Neural progenitor cell (in vitro differentiated cells): ENCODE measurements around the gene PLIN5. TPM values are rescaled to one million over a fixed set of nuclear protein-coding genes. Genes with fewer than 3 reads are reported as not detected.

Experiments used
- DNase-seq: peaks from one replicate; pipeline ENCODE4 v3.0.0-alpha.2; 2016; ENCODE audit warnings: low spot score
- H2AFZ ChIP-seq: fragments of 200-600 bp; sonication (generic); replicated peaks from 2 replicates; pipeline ENCODE4 v1.6.1; 2016; ENCODE audit warnings: antibody characterized with exemption
- H3F3A ChIP-seq: fragments of 200-600 bp; sonication (generic); 2 replicates; pipeline ENCODE4 v1.6.1; 2016; ENCODE audit warnings: antibody characterized with exemption, low read depth
- H3K27ac ChIP-seq: fragments of 200-600 bp; sonication (generic); 2 replicates; pipeline ENCODE4 v1.5.1; 2016; ENCODE audit warnings: mild to moderate bottlenecking
- H3K27me3 ChIP-seq: fragments of 200-600 bp; sonication (generic); 2 replicates; pipeline ENCODE4 v1.6.1; 2016; ENCODE audit warnings: mild to moderate bottlenecking, moderate library complexity
- H3K36me3 ChIP-seq: fragments of 200-600 bp; sonication (generic); 2 replicates; pipeline ENCODE4 v1.5.1; 2016
- H3K4me1 ChIP-seq: fragments of 200-600 bp; sonication (generic); 2 replicates; pipeline ENCODE4 v1.6.1; 2016; ENCODE audit warnings: mixed run types
- H3K4me2 ChIP-seq: fragments of 200-600 bp; sonication (generic); 2 replicates; pipeline ENCODE4 v1.6.1; 2016
- H3K4me3 ChIP-seq: fragments of 200-600 bp; sonication (generic); 2 replicates; pipeline ENCODE4 v1.5.1; 2016
- H3K79me2 ChIP-seq: fragments of 200-600 bp; sonication (generic); 2 replicates; pipeline ENCODE4 v1.6.1; 2016; ENCODE audit warnings: low read depth
- H3K9ac ChIP-seq: fragments of 200-600 bp; sonication (generic); 2 replicates; pipeline ENCODE4 v1.6.1; 2016
- H3K9me3 ChIP-seq: fragments of 200-600 bp; sonication (generic); 2 replicates; pipeline ENCODE4 v1.5.1; 2016; ENCODE audit warnings: low read depth
- H4K20me1 ChIP-seq: fragments of 200-600 bp; sonication (generic); 2 replicates; pipeline ENCODE4 v1.6.1; 2016; ENCODE audit warnings: low read depth
- H3K27ac Mint-ChIP-seq: 3 replicates; pipeline ENCODE4 v1.8.0; 2021; ENCODE audit warnings: mixed read lengths
- H3K27me3 Mint-ChIP-seq: 2 replicates; pipeline ENCODE4 v1.8.0; 2022; ENCODE audit warnings: low read depth, mild to moderate bottlenecking, inconsistent platforms, moderate library complexity, mixed read lengths; ENCODE audit not compliant: insufficient read depth
- H3K36me3 Mint-ChIP-seq: 3 replicates; pipeline ENCODE4 v1.8.0; 2021; ENCODE audit warnings: mixed read lengths
- H3K4me1 Mint-ChIP-seq: 3 replicates; pipeline ENCODE4 v1.8.0; 2021; ENCODE audit warnings: mixed read lengths
- H3K4me3 Mint-ChIP-seq: 3 replicates; pipeline ENCODE4 v1.8.0; 2021; ENCODE audit warnings: mild to moderate bottlenecking, moderate library complexity, mixed read lengths
- H3K9me3 Mint-ChIP-seq: 3 replicates; pipeline ENCODE4 v1.8.0; 2020; ENCODE audit warnings: mixed read lengths
- EZH2 ChIP-seq: fragments of 200-600 bp; sonication (generic); IDR thresholded peaks from 2 replicates; pipeline ENCODE4 v1.6.1; 2017; ENCODE audit warnings: antibody characterized with exemption, mild to moderate bottlenecking, moderate library complexity
- EZH2phosphoT487 ChIP-seq: fragments of 200-600 bp; sonication (generic); IDR thresholded peaks from 2 replicates; pipeline ENCODE4 v1.6.1; 2017; ENCODE audit warnings: antibody characterized with exemption
- total RNA-seq: library from RNA; depleted of rRNA; stranded (reverse); fragments of >200 nt; gene quantifications from 2 replicates; pipeline ENCODE4 v1.2.3, GENCODE V29; 2015; ENCODE audit warnings: low replicate concordance
- TF ChIP-seq, protein P1 (sequence below): fragments of 200-600 bp; sonication (generic); IDR thresholded peaks from 2 replicates; pipeline ENCODE4 v1.5.1; 2017; ENCODE audit warnings: antibody characterized with exemption, mild to moderate bottlenecking

The PLIN5 gene
- total RNA-seq, 1 donor from 2014 or later = 1.2 TPM

DNA sequence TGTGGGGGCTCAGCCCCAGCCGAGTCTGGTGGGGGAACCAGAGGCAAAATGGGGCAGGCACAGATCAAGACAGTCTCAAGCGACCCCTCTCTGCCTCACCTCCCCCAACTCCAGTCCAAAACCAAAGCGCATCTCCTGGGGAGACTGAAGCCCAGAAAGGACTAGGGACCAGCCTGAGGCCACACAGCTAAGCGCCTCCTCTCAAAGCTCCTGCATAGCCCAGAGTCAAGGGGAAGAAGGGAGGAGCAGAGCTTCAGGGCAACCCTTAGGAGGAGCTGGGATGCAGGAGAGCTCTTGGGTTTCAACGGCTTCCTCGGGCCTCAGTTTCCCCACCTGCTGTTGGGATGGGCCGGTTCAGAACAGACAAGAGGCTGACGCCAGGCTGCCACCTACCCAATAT lies 44.4 kb upstream of the PLIN5 start:
- no peak overlapping the region for H3K27ac Mint-ChIP-seq
- no peak for DNase-seq
- H3K4me2 ChIP-seq = no peak overlapping the region
- peaks cover 18% of the 10 kb centered on the region for H3K4me1 ChIP-seq
- H3K9me3 ChIP-seq = no peaks in the 10 kb centered on the region
- H3K27me3 Mint-ChIP-seq = peaks cover 21% of the 10 kb centered on the region
- H3K79me2 ChIP-seq = peaks cover 47% of the 10 kb centered on the region
- H3K9ac ChIP-seq = no peak overlapping the region
- H3K27ac ChIP-seq = no peak overlapping the region
- H2AFZ ChIP-seq = no peak overlapping the region
- TF ChIP-seq EZH2 (no peak), EZH2phosphoT487 (no peak)
- TF ChIP-seq, protein P1, sequence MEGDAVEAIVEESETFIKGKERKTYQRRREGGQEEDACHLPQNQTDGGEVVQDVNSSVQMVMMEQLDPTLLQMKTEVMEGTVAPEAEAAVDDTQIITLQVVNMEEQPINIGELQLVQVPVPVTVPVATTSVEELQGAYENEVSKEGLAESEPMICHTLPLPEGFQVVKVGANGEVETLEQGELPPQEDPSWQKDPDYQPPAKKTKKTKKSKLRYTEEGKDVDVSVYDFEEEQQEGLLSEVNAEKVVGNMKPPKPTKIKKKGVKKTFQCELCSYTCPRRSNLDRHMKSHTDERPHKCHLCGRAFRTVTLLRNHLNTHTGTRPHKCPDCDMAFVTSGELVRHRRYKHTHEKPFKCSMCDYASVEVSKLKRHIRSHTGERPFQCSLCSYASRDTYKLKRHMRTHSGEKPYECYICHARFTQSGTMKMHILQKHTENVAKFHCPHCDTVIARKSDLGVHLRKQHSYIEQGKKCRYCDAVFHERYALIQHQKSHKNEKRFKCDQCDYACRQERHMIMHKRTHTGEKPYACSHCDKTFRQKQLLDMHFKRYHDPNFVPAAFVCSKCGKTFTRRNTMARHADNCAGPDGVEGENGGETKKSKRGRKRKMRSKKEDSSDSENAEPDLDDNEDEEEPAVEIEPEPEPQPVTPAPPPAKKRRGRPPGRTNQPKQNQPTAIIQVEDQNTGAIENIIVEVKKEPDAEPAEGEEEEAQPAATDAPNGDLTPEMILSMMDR = no peak
- H3K4me3 ChIP-seq = no peak overlapping the region
- peak overlapping the region; percentile 87 for H3K4me3 Mint-ChIP-seq
- peaks cover 59% of the 10 kb centered on the region for H4K20me1 ChIP-seq
- H3K36me3 Mint-ChIP-seq = no peaks in the 10 kb centered on the region
- peaks cover 60% of the 10 kb centered on the region for H3F3A ChIP-seq
- H3K4me1 Mint-ChIP-seq = peaks cover 36% of the 10 kb centered on the region
- H3K36me3 ChIP-seq = no peaks in the 10 kb centered on the region
- H3K27me3 ChIP-seq = peaks cover 8% of the 10 kb centered on the region
- no peaks in the 10 kb centered on the region for H3K9me3 Mint-ChIP-seq

DNA sequence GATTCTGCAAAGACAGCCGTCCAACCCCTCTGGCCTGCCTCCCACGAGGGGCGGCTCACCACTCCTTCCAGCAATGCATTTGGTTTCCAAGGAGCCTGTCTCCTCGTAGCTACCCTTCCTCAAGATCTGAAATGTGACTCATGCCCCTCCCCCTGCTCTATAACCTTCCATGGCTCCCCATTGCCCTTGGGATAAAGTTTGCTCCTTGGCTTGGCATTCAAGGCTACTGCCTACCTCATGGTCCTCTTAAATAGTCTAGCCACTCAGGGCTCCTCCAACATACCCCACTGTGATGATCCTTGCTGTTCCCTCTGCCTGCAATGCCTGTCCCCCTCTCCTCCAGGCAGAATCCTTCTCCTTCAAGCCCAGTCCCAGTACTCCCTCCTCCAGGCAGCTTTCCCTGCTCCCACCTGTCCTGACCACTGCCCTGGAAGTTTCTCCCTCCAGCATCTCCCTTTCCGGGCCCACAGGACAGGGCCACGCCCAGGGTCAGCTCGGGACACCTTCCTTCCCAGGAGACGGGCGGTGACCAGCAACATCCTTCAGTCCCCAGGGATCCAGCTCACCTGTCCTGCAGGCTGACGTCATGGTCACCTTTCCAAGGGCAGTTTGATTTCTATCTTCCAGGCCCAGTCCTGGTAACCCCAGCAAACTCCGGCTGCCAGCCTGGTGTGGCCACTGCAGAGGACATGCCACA lies 43.7 kb upstream of the PLIN5 start:
- Histone ChIP-seq H3F3A (peaks cover 54% of the 10 kb centered on the region), H3K4me2 (no peak overlapping the region), H3K9me3 (no peaks in the 10 kb centered on the region), H3K4me3 (no peak overlapping the region), H3K36me3 (no peaks in the 10 kb centered on the region), H4K20me1 (peaks cover 66% of the 10 kb centered on the region), H3K27ac (no peak overlapping the region), H3K4me1 (peaks cover 15% of the 10 kb centered on the region), H3K27me3 (peaks cover 8% of the 10 kb centered on the region), H2AFZ (no peak overlapping the region), H3K9ac (no peak overlapping the region), H3K79me2 (peaks cover 54% of the 10 kb centered on the region)
- TF ChIP-seq, protein P1 = no peak
- TF ChIP-seq EZH2 (no peak), EZH2phosphoT487 (no peak)
- Mint-ChIP-seq H3K36me3 (no peaks in the 10 kb centered on the region), H3K4me3 (peak overlapping the region; percentile 87), H3K27ac (no peak overlapping the region), H3K4me1 (peaks cover 36% of the 10 kb centered on the region), H3K27me3 (peaks cover 21% of the 10 kb centered on the region), H3K9me3 (no peaks in the 10 kb centered on the region)
- DNase-seq = no peak

DNA sequence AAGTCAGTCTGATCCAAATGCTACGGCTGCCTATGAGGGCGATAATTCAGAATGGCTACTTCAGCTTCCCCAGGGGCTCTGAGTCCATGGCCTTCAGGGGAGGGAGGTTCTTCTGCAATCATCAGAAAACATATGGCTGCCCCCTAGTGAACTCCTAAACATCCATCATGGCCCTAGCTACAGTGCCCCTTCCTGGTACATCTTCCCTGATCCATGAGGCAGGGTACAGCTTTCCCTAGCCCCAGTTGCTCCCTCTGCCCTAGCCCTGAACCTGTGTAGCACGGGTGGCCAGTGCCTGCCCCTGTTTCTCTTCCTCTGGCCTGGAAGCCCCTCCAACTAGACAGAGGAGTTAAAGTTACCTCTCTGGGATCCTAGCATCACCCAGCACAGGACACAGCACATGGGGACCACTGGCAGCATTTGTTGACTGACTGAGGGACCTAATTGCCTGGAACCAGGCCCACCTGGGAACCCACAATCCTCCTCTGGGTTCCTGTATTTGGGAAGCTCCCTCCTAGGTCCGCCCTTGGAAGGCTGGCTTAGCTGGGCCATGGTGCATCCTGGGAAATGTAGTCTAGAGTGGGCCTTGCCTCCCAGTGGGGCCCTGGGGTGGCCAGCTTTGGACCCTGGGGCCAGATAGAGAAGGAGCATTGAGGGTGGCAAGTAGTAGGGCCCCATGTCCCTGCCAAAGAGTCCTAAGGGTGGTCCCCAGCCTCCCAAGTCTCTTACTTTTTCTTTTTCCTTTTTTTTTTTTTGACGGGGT lies 42.2 kb upstream of the PLIN5 start:
- H2AFZ ChIP-seq = no peak overlapping the region
- peaks cover 15% of the 10 kb centered on the region for H3K4me1 ChIP-seq
- peaks cover 18% of the 10 kb centered on the region for H3K27me3 Mint-ChIP-seq
- H3F3A ChIP-seq = peaks cover 42% of the 10 kb centered on the region
- H3K36me3 ChIP-seq = no peaks in the 10 kb centered on the region
- DNase-seq = no peak
- H3K36me3 Mint-ChIP-seq = no peaks in the 10 kb centered on the region
- H3K4me3 Mint-ChIP-seq = peak overlapping the region; percentile 64
- peaks cover 67% of the 10 kb centered on the region for H3K79me2 ChIP-seq
- TF ChIP-seq, protein P1 = no peak
- no peak for TF ChIP-seq EZH2phosphoT487
- no peak for TF ChIP-seq EZH2
- H3K4me2 ChIP-seq = no peak overlapping the region
- no peaks in the 10 kb centered on the region for H3K9me3 ChIP-seq
- peaks cover 81% of the 10 kb centered on the region for H4K20me1 ChIP-seq
- peaks cover 5% of the 10 kb centered on the region for H3K27me3 ChIP-seq
- H3K4me3 ChIP-seq = no peak overlapping the region
- no peak overlapping the region for H3K9ac ChIP-seq
- no peak overlapping the region for H3K27ac Mint-ChIP-seq
- peaks cover 29% of the 10 kb centered on the region for H3K4me1 Mint-ChIP-seq
- H3K9me3 Mint-ChIP-seq = no peaks in the 10 kb centered on the region
- H3K27ac ChIP-seq = no peak overlapping the region
